Renal cortex interstitium (tissue), 11 donors: Measurements from ENCODE around the gene IER2. TPM values are rescaled to one million over a fixed set of nuclear protein-coding genes. Genes with fewer than 3 reads are reported as not detected.
A peak's percentile ranks its signal among the peaks of the same experiment; 100 is the strongest.

Experiments
- DNase-seq, 11 donors: peaks; one replicate each; pipeline ENCODE4 v3.0.0-alpha.2; 2013; ENCODE audit warnings: low read depth in 9 of 11, low spot score in 4 of 11; ENCODE audit errors: extremely low read depth in 1 of 11
- polyA plus RNA-seq, 3 donors: library from polyadenylated mRNA; unstranded; fragments of 120-200 nt; gene quantifications; one replicate each; pipeline ENCODE4 v1.2.1, GENCODE V29; 2013; ENCODE audit not compliant: insufficient read length in 3 of 3

IER2 gene
- polyA plus RNA-seq, 3 donors = 97.6 to 118 (median 114) TPM

DNA sequence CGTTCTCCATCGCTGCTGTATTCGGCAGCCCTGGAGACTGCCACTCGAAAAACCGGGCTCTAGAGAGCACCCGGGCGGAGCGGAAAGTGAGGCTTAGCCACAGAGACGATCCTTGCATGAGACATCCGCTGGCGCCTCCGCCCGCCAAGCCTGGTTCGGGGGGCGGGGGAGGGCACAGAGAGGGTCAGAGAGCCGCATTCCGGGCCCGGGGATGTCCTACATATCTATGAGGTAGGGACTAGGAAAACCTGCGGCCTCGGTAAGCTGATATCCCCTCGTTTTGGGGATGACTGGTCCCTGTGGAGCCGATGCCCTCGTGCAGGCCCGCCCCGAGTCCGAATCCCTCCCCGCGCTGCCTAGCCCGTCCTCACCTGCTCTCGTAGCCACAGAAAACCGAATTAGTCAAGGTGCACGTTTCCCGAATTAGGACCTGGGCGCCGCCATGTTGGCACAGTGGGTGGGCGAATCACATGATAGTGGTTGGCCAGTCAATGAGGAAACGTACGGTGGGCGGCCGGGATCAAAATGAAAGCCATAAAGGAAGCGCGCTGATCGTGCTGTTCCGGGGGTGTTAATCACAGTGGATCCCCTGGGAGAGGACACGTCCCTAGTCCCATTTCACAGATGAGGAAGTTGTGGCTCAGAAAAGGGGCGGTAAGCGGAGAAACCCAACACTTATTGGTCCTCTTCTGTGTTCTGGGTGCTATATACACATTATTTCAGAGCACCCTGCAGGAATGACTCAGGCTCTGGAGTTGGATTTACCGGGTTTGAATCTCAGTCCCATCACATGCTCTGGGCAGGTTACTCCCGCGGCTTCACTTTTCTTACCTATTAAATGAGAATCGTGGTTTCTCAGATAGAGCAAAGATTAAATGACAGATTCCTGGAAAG lies 33.7 kb upstream of the IER2 start, which contains the start of gene TRMT1:
TRMT1 (minus strand) TSS at position 459 of the 894 bp plus-strand sequence; CDS start at position 118, 341 bp downstream.
- DNase-seq = peak; percentile 78 to 93 (median 84)

DNA sequence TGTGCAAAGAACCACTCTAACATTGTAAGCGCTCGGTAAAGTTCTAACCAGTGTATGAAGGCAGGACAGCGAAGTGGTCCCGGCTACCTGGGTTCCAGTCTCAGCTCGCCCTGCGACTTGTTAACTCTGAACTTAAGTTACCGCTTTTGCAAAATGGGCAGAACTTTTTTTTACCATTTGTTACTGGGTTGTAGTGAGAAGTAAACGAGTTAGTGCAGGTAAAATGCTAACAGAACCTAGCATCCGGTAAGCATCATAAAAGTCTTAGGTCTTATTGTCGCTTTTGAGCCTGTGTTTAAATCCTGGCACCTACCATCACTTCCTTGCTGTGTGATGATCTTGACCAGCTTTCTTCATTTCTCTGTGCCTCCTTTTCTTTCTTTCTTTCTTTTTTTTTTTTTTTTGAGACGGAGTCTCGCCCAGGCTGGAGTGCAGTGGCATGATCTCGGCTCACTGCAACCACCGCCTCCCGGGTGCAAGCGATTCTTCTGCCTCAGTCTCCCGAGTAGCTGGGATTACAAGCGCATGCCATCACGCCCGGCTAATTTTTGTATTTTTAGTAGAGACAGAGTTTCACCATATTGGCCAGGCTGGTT lies 32.9 kb upstream of the IER2 start:
- DNase-seq = no peak

DNA sequence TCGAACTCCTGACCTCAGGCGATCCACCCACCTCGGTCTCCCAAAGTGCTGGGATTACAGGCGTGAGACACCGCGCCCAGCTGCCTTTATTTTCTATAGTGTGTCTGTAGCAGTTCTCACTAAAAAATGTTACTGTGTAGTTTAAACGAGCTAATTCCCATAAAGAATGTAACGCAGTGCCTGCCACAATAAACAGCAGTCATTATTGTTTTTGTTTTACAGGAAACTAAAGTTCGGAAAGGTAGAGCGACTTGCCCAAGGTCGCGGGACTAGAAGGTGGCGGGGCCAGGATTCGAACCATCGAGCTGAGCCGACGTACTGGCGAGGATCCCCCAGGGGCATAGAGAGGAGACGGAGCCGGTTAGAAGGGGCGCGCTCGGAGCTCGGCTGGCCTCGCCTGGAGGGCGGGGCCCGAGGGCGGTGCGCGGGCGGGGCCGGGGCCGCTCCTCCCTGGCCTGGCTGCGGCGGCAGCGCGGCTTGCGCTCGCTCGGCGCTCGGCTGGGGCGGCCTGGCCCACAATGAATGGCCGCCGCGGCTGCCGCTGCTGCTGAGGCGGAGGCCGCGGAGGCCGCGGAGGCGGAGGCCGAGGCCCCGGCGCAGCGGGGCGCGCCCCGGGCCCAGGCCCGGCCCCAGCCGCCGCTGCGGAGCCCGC lies 32.3 kb upstream of the IER2 start, which contains the start of gene NACC1:
NACC1 (plus strand) TSS at position 493 of the 652 bp plus-strand sequence. CDS start 16,944 bp downstream, outside the sequence.
- DNase-seq = peak in 10 of 11 donors; percentile 68 to 86 (median 82)

DNA sequence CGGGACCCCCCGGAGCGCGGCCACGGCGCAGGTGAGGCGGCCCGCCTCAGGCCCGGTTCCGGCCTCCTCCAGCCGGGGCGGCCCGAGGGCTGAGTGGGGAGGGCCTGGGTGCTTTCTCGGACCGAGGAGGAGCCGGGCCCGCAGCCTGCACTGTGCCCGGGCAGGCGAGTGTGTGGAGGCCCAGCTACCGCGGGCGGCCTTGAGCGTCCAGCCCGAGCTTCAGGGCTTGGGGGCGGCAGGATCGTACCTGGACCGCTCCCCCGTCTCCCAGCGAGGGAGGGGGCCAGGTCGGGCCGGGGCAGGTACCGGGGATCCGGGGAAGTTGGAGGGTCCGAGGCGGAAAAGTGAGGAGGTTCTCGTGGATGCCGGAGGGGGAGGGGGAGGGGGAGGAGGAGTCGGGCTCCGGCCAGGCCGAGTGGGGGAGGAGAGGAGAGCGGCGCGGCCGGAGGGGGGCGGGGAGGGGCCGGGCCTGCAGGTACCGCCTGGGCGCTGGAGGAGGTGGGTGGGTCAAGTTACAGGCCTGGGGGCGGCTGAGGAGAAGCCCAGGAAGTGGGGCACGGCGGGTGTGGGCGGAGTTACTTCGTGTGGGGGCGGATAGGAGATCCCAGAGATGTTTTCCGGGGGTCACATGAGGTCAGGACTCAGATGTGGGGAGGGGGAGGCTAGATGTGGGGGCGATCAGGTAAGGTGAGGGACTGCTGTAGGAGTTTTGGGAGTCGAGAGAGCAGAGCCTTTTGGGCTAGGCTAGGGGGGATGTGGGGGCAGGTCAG lies 31.6 kb upstream of the IER2 start:
- peak in 2 of 11 donors; percentile 68 to 75 for DNase-seq

DNA sequence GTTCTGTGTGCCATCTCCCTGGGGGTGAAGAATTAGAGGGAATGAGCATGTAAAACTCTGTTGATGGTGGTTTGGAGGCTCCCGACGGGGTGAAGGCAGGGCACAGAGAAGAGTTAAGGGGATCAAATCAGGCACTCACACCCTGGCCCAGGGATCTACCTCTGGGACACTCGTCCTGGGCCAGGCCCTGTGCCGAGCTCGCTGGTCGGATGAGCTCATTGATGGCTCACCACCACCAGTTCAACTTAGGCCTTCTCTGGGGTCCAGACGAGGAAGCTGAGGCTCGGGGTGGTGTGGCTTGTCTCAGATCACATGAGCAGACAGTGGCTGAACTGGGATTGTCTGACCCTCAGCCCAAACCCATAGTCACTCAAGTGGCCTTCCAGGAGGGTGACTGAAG lies 30.6 kb upstream of the IER2 start:
- DNase-seq = no peak

DNA sequence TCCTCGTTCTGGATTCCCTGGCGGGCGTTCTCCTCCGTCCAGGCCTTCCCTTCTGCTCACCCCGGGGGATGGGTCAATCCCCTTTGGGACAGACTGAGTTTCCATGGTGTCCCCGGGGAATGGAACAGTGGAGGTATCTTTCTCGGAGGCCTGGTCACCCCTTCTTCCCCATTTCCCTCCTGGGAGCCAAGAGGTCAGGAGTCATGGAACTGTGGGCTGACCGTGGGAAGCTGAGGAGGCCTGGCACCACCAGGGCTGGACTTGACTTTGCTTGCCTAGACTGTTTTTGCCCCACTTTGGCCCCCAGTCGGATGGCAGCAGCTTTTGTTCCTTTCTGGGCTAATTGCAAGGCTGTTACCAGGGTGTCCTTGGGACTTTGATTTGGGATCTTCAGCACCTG lies 30.2 kb upstream of the IER2 start:
- DNase-seq = no peak

DNA sequence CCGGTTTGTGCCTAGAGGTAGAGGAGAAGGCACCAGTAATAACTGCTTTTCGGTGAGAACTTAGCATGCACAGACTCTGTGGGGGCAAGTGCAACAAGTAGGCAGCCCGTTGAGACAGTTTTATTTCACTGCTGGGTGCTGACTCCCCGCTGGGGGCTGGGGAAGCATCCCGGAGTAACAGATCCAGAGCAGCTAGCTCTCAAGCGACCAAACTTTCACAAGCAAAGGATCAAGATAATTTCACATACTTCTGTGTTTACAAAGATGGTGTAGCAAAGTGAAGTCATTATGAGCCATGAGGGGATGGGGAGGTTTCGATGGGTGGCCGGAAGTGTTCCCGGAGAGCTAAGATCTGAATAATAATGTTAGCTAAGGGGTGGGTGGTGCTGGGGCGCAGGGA lies 29.4 kb upstream of the IER2 start:
- no peak for DNase-seq

DNA sequence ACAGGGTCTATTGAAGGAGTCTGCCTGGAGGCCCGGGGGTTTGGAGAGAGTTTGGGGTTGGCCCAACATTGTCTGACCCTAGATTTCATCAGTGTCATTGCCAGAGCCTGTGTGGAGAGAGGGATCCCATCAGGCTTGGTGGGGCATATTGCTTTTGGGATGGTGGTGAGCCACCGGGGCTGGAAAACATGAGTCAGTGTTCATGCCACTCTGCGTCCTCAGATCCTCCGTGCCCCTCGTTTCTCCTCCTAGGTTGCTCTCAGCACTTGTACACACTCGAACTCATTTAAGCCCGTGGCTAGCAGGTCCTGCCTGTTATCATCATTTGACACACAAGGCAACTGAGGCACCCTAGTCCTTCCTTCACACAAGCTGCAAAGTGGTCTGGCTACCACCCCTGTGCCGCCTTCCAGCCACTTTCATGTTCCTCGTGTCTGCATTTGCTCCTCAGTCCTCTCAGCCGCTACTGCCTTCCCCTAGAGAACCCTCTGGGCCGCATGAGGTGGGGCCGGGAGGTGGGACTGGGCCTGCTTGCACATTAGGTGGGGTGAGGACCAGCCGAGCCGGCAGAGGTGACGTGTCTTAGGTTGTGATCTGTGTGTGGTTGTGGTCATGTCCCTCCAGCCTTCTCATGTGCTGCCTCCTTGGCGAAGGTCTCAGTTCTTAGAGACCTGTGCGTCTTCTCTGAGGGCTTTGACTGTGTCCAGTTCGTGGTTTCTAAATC lies 28.5 kb upstream of the IER2 start:
- DNase-seq = no peak

DNA sequence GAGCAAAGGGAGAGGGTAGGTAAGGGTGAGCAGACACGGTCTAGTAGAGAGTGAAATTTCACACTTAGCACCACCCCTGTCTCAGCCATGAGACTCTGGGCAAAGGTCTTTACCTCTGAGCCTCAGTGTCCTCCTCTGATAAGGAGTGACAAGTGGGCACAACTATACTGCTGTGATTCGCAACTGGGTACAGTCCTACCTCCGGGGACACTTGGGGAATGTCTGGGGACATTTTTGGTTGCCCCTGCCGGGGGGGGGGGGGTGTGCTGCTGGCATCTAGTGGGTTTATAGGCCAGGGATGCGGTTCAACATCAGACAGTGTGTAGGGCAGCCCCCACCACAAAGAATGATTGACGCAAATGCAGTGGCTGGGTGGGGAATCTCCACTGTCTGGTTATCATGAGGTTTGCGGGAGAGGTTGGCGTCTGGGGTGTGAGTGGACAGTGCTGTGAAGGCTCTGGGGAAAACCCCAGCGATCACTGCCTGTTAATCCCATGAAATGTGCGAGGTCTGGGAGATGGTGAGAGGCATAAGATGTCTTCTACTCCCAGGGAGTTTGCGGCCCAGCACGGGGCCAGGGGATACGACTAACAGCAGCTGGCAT lies 27.8 kb upstream of the IER2 start:
- no peak for DNase-seq

DNA sequence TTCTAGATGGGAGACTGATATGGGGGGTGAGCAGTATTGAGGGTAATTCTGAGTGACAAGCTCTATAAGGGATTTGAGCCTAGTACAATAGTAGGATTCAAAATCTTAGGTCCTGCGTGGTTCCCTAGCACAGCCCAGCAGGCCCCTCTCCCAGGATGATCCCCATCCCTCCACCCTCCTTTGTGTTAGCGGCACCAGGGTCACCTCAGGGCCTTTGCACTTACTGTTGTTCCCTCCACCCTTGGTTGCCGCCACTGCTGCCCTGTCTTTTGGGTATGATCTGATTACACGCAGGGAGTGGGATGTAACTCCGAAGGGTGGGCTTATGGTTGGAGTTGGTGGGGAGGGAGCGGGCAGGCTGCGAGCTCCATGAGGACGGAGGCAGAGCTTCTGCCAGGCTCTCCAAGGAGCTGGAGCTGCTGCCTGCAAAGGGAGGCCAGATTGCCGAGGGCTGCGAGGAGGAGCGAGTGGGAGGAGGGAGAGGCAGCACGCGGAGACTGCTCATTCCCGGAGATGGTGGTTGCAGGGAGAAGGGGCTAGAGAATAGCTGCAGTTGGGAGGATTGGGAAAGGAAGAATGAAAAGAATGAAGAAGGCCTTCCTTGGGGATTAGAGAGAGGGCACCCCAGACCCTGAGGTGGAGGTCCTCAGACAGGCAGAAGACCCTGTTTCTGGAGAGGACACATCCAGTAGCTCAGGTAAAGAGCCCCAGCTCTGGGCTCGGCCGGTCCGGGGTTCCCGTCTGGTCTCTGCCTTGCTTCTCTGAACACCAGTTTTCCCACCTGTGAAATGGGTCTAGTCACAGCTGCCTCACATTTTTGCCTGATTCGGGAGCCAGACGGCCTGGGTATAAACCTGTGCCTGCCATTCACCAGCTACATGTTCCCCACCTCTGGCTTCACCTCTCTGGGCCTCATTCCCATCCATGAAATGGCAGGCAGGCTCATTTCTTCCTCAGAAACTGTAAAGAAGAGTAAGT lies 26.9 kb upstream of the IER2 start:
- DNase-seq = no peak

DNA sequence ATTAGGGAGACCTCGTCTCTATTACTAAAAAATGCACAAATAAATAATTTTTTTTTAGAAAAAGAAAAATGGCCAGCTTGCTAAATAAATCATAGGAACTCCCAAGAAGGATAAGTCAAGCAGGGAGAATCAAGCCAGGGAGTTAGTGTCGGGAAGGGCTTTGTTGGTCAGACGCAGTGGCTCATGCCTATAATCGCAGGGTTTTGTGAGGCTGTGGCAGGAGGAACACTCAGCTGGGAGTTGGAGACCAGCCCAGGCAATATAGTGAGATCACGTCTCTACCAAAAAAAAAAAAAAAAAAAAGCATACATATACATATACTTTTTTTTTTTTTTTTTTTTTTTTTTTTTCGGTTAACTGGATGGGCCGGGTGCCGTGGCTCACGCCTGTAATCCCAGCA lies 23.2 kb upstream of the IER2 start:
- DNase-seq = no peak

DNA sequence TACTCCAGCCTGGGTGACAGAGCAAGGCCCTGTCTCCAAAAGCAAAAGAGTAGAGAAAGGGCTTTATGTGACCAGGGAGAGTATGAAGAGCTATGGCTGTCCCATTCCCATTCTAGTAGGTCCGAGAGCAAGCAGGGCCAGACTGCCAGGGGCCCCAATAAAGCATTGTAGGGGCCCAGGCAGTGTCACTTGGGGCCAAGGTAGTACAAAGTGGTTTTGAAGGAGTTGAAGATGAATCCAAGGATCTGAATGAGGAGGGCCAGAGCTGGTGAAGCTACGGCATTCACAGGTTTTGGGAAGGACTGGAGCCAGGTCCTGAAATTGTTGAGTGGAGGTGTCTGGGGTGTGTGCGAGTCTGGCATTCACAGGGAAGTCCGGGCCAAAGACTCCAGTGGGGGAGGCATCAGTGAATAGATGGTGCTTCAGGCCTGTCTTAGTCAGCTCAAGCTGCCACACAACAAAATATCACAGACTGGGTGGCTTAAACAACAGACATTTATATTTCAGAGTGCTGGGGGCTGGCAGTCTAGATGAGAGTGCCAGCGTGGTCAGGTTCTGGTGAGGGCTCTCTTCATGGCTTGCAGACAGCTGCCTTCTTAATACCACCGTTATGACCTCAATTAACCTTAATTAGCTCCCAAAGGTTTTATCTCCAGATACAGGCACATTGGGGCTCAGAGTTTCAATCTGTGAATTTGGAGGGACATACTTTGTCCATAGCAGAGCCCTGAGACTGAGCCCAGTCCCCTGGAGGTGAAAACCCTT lies 22.2 kb upstream of the IER2 start:
- no peak for DNase-seq

DNA sequence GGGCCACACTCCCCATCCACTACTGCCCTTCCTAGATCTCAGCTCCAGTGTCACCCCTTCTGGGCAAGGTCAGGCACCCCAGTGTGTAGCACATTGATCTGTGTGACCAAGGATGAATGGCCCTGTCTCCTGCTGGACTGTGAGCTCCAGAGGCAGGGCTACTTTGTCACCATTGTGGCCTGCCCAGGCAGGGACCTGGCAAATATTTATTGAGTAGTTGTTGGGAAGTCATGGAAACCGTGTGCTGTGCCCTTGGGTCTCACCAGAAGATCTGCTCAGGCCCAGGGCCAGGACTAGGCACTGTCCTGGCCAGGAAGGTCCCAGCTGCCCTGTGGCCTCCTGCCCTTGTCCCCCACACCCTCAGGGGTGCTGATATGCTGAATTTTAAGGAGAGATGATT lies 21.6 kb upstream of the IER2 start:
- no peak for DNase-seq

DNA sequence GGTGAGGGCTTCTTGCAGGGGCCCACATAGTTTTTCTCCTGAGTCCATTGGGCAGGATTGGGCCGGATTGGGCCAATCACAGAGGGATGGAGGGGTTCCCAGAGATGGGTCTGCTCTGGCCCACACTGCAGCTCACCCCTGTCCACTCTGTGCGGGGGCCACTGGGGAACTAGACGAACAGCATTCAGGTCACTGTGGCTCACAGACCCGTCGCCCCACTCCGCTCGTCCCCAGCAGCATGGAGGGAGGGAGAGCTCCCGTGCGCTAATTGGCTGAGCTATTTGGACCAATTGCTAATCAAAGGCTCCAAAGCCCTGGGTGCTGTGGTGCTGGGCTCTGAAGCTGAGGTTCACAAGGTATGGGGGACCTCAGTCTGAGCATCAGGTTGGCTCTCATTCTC lies 20.8 kb upstream of the IER2 start:
- no peak for DNase-seq

DNA sequence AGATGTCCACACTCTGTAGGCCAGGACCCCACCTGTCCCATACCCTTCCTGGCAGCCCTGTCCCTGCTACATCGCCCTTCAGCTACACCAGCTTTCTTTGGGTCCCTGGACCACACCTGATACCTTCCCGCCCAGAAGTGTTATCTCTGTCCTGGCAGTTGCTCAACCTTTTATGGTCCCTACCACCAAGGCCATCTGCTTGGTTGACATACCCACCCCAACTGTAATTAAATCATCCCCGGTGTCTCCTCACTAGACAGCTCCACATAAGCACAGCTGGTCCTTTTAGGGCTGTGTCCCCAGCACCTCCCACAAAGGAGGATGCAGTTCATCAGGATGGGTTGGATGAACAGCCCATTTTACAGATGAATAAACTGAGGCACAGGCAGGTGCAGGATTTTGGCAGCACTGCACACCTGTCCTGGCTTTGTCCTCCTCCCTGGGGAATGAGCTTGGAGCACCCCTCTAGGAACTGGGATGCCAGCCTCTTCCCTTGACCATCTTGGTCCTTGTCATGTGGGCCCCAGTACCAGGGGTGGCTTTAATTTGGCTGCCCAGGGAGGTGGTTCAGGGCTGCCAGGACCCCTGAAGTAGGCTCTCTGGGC lies 19.2 kb upstream of the IER2 start:
- DNase-seq = no peak
